ENCODE measurements around the gene FKBP5.
"Not testable (repeated sequence)": the region's sequence is repeated elsewhere in the genome, so short reads cannot be mapped to it uniquely, and the experiment has no call there.

Gene FKBP5

DNA sequence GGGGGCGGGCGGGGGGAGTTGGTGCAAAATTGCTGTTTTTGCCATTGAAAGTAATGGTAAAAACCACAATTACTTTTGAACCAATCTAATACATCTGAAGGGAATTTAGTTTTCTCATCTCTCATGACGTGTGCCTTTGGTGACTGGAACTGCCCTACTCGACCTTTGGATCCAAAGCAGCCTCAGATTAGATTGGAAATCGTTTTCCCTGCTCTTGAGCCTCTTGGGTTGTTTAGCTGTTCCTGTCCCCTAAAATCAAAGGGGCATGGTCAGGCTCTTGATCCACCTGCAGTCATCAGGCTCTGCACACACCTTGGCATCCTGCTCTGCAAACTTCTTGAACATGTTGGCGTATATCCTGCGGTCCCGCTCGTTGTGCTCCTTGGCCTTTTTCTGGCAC lies 112.0 kb downstream of the FKBP5 start:
- TF ChIP-seq, protein P1, sequence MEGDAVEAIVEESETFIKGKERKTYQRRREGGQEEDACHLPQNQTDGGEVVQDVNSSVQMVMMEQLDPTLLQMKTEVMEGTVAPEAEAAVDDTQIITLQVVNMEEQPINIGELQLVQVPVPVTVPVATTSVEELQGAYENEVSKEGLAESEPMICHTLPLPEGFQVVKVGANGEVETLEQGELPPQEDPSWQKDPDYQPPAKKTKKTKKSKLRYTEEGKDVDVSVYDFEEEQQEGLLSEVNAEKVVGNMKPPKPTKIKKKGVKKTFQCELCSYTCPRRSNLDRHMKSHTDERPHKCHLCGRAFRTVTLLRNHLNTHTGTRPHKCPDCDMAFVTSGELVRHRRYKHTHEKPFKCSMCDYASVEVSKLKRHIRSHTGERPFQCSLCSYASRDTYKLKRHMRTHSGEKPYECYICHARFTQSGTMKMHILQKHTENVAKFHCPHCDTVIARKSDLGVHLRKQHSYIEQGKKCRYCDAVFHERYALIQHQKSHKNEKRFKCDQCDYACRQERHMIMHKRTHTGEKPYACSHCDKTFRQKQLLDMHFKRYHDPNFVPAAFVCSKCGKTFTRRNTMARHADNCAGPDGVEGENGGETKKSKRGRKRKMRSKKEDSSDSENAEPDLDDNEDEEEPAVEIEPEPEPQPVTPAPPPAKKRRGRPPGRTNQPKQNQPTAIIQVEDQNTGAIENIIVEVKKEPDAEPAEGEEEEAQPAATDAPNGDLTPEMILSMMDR (IDR thresholded peaks at IDR 0.05; ENCODE audit: low read length, missing control alignments) = no peak
- no peak for DNase-seq (ENCODE audit: low read depth)
- H3K4me3 ChIP-seq (replicated peaks; ENCODE audit: low read depth, low read length) = no peak overlapping the region

DNA sequence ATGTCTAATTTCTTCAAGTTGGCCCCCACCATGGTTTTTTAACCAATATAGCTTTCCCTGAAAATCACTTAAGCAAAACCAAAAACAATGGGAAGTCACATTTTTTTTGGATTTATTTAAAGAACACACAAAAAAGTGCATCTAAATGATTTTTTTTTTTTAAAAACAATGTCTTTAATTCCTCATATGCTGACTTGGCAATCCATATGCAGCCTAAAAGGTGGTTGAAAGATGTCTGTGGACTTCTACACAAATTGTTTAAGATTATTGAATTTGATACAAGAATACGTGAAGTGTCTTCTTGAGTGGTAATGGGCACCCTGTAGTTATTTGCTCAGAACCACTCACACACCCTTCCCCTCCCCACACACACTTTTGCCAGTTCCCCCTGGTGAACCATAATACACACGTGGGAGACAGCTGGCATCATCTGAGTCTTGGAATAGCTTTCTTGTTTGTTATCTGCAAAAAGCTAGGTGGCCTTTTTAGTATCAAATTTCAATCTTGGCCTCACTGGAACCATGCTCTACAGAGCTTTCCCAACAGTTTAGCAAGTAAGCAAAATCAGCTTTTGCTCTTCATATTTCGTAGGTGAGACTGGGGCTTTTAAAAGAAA lies 115.1 kb downstream of the FKBP5 start:
- DNase-seq (ENCODE audit: low read depth) = no peak
- TF ChIP-seq, protein P1 (IDR thresholded peaks at IDR 0.05; ENCODE audit: low read length, missing control alignments) = no peak
- H3K4me3 ChIP-seq (replicated peaks; ENCODE audit: low read depth, low read length) = no peak overlapping the region

DNA sequence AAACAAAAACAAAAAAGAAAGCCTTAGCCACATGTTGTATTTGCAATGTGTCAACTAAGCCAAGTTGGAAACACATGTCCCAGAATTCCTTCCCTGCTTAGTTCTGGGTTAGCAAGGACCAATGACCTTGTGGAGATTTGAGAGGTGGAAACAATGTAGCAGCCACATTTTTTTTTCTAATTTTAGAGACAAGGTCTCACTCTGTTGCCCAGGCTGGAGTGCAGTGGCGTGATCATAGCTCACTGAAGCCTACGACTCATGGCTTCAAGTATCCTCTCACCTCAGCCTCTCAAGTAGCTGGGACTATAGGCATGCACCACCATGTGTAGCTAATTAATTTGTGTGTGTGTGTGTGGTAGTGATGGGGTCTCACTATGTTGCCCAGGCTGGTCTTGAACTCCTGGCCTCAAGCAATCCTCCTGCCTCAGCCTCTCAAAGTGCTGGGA lies 117.8 kb downstream of the FKBP5 start:
- not testable (repeated sequence) for DNase-seq (ENCODE audit: low read depth); H3K4me3 ChIP-seq (replicated peaks; ENCODE audit: low read depth, low read length)

DNA sequence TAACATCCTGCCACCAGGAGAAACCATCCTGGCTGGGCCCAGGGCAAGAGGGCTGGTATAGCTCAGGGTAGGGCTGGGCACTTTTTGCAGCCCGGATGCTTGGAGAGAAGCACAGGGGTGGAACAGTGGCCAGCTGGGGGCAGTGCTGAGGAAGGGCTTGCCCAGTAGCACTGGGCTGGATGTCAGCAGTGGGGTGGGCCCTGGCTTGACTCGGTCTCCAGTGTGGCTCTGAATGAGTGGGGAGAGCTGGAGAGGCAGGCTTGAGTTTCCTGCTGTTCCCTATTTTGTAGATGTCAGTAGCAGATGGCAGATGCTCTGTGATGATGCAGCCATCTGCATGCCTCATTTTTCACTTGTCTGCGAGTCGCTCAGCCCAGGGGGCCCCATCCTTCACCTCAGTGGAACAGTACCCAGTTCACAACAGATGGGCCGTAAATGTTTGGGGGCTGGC lies 119.7 kb downstream of the FKBP5 start:
- no peak overlapping the region for H3K4me3 ChIP-seq (replicated peaks; ENCODE audit: low read depth, low read length)
- DNase-seq (ENCODE audit: low read depth) = peak; percentile 55
- TF ChIP-seq, protein P1 (IDR thresholded peaks at IDR 0.05; ENCODE audit: low read length, missing control alignments) = peak; percentile 54

DNA sequence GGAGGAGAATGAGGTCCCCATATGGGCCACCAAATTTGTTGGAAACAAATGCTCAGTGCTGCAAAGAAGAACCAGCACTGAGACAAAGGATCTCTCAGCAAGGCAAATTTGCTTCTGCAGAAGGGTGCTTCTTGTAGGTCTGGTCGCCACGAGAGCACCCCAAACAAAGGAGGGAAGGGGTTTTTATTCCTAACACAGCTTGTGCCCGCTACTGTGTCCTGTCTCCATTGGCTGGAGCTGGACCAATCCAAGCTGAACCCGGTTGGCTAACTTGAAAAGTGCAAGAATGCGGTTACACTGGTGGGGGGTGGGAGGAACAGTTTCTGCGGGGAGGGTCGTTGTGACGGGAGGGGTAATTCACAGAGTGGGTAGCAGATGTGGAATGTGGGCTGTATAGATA lies 121.9 kb downstream of the FKBP5 start:
- TF ChIP-seq, protein P1 (IDR thresholded peaks at IDR 0.05; ENCODE audit: low read length, missing control alignments) = no peak
- no peak overlapping the region for H3K4me3 ChIP-seq (replicated peaks; ENCODE audit: low read depth, low read length)
- no peak for DNase-seq (ENCODE audit: low read depth)

DNA sequence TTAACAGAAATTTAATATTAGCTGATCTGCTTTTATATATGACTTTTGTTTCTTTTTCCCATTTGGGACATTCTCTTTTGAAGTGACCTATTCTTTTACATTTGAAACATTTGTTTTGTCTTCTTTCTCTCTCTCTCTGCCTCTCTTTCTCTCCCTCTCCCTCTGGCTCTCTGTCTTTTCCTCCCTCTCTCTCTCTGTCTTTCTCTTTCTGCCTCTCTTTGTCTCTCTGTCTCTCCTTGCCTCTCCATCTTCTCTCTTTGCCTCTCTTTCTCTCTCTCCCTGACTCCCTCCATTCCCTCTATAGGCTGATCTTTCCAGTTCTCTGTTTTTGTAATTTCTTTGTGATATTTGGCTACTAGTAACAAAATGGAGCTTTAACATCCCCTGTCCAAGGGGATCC lies 124.0 kb downstream of the FKBP5 start:
- TF ChIP-seq, protein P1 (IDR thresholded peaks at IDR 0.05; ENCODE audit: low read length, missing control alignments) = no peak
- H3K4me3 ChIP-seq (replicated peaks; ENCODE audit: low read depth, low read length) = no peak overlapping the region
- no peak for DNase-seq (ENCODE audit: low read depth)

DNA sequence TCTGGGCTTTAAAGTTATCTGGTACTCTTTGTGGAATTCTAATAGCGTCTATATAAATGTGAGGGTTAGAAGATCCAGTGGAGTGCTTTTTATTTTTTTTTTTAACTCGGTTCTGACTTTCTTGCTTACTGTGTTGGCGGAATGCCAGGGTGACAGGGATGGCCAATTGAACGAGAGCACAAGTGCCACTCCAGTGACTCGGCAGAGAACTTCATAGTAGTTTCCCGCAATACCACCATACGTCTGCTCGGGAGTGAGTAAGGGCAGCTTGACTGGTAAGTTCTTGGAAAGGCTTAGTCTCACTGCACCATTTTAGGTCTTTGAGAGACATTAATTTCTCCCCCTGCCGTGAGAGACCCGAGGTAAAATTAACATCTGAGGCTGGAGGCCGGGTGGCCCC lies 126.7 kb downstream of the FKBP5 start:
- DNase-seq (ENCODE audit: low read depth) = no peak
- H3K4me3 ChIP-seq (replicated peaks; ENCODE audit: low read depth, low read length) = no peak overlapping the region
- TF ChIP-seq, protein P1 (IDR thresholded peaks at IDR 0.05; ENCODE audit: low read length, missing control alignments) = no peak
